Measurements from ENCODE around the gene IQCH. TPM values are rescaled to one million over a fixed set of nuclear protein-coding genes. Genes with fewer than 3 reads are reported as not detected.
A peak's percentile ranks its signal among the peaks of the same experiment; 100 is the strongest.

IQCH gene
- total RNA-seq, 1 experiment from 2014 or later, result 1.1 TPM

DNA sequence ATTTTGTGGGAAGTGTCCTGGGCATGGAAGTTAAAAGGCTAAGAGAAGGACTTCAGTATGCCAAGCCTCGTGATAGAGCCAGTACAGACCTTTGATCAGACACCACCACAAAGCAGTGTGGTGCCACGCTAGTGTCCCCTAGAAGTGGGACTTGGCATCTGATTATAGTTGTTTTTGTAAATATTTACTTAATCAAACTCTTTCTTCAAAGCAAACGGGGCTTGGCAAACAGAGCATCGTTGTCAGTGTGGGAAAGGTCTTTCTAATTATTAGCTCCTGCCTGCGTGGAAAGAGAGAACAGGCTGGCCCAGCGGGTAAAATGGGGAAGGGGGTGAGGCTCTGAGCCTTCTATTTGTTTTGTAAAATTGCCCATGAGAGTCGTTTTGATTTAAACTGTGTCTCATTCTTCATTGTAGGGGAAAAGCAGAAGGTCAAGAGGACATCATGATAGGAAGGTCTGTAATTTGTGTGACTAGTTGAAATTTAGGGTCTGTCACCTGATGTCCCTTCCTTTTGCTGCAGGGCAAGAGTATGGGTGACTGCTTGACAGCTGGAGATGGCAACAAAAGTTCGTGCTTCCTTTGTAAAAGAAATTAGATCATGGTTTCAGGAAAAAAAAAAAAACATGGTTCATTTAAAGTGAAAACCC is 105.0 kb downstream of the IQCH start:
- Mint-ChIP-seq H3K4me3 (no peak overlapping the region), H3K4me1 (peaks cover 16 to 25% of the 10 kb centered on the region in 2 experiments), H3K9me3 (no peaks in the 10 kb centered on the region), H3K27me3 (ENCODE audit: low read depth) (no peaks in the 10 kb centered on the region; the same call in 1 of the 2 replicates), H3K27ac (peak overlapping the region in 1 of 3 experiments; percentile 33; a peak in 1 of 7 replicates), H3K36me3 (ENCODE audit: insufficient read depth in 1 of 3, low read depth in 3 of 3) (no peaks in the 10 kb centered on the region)
- Histone ChIP-seq H3K56ac (ENCODE audit: insufficient read length, low read depth, low read length) (no peak overlapping the region), H3K14ac (ENCODE audit: insufficient read depth, low read length) (no peak overlapping the region), H2BK20ac (ENCODE audit: low read depth, low read length, poor library complexity, severe bottlenecking) (no peak overlapping the region), H3K4me2 (ENCODE audit: insufficient read depth, insufficient read length, low read length) (no peak overlapping the region), H3K79me1 (ENCODE audit: insufficient read depth, low read depth, low read length, poor library complexity, severe bottlenecking) (no peaks in the 10 kb centered on the region), H2BK5ac (ENCODE audit: insufficient read length, low read length) (no peak overlapping the region), H3K27ac (ENCODE audit: insufficient read length, low read depth, low read length) (no peak overlapping the region), H4K8ac (replicated peaks; ENCODE audit: insufficient read length, low read depth, low read length) (no peak overlapping the region), H3K27me3 (ENCODE audit: insufficient read depth, low read length) (no peaks in the 10 kb centered on the region), H2AK5ac (ENCODE audit: insufficient read length, low read length) (no peak overlapping the region), H2BK12ac (ENCODE audit: insufficient read length, low read depth, low read length) (no peak overlapping the region), H3K79me2 (ENCODE audit: insufficient read depth, low read length) (no peaks in the 10 kb centered on the region), H2BK15ac (ENCODE audit: low read depth, low read length) (no peak overlapping the region), H3K4me1 (ENCODE audit: insufficient read depth, low read length) (peaks cover 2% of the 10 kb centered on the region; the same call in 1 of the 2 replicates), H4K20me1 (ENCODE audit: control insufficient read depth, insufficient read depth, insufficient read length) (no peaks in the 10 kb centered on the region), H2BK120ac (ENCODE audit: low read depth, low read length, poor library complexity, severe bottlenecking) (no peak overlapping the region), H3K23me2 (ENCODE audit: insufficient read length, low read depth, low read length, poor library complexity, severe bottlenecking) (no peaks in the 10 kb centered on the region), H3K9me3 (ENCODE audit: control insufficient read depth, low read depth, low read length) (no peaks in the 10 kb centered on the region), H4K5ac (ENCODE audit: insufficient read length, low read depth, low read length) (no peak overlapping the region), H2AFZ (ENCODE audit: low read length) (no peak overlapping the region), H4K91ac (ENCODE audit: insufficient read length, low read depth, low read length) (no peak overlapping the region), H3T11ph (ENCODE audit: low read length) (no peak overlapping the region), H3K9ac (ENCODE audit: extremely low read depth, insufficient read length, low read length) (no peak overlapping the region), H3K4ac (ENCODE audit: low read depth, low read length) (no peak overlapping the region), H3K23ac (ENCODE audit: insufficient read length, low read depth, low read length) (no peak overlapping the region), H3K18ac (ENCODE audit: insufficient read length, low read depth, low read length) (no peak overlapping the region)
- TF ChIP-seq, protein P1, sequence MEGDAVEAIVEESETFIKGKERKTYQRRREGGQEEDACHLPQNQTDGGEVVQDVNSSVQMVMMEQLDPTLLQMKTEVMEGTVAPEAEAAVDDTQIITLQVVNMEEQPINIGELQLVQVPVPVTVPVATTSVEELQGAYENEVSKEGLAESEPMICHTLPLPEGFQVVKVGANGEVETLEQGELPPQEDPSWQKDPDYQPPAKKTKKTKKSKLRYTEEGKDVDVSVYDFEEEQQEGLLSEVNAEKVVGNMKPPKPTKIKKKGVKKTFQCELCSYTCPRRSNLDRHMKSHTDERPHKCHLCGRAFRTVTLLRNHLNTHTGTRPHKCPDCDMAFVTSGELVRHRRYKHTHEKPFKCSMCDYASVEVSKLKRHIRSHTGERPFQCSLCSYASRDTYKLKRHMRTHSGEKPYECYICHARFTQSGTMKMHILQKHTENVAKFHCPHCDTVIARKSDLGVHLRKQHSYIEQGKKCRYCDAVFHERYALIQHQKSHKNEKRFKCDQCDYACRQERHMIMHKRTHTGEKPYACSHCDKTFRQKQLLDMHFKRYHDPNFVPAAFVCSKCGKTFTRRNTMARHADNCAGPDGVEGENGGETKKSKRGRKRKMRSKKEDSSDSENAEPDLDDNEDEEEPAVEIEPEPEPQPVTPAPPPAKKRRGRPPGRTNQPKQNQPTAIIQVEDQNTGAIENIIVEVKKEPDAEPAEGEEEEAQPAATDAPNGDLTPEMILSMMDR (conservative IDR thresholded peaks at IDR 0.05), result no peak
- WGBS (ENCODE audit: extremely low coverage, insufficient read length, low lambda C conversion rate), result no CpG with 5 or more reads among the region's 8 CpGs
- DNase-seq, result no peak

Measured in H9 (cell line).